Ovary (tissue), 3 donors: ENCODE measurements around the gene OSBP.

Source experiments
- POLR2A ChIP-seq: fragments of 450-650 bp; IDR thresholded peaks from one replicate; pipeline ENCODE4 v1.6.1; 2017; ENCODE audit warnings: antibody characterized with exemption, mild to moderate bottlenecking, moderate library complexity
- TF ChIP-seq, protein P1 (sequence below), 3 donors: fragments of 450-650 bp in 2 of 3; fragments of 200-600 bp in 1 of 3; IDR thresholded peaks; one replicate each; pipeline versions ENCODE4 v1.5.1 to v1.8.0; 2016 to 2022; ENCODE audit warnings: antibody characterized with exemption in 3 of 3, mild to moderate bottlenecking in 1 of 3
- donor health status: DM: no; HTN: no; CAD: no.

DNA sequence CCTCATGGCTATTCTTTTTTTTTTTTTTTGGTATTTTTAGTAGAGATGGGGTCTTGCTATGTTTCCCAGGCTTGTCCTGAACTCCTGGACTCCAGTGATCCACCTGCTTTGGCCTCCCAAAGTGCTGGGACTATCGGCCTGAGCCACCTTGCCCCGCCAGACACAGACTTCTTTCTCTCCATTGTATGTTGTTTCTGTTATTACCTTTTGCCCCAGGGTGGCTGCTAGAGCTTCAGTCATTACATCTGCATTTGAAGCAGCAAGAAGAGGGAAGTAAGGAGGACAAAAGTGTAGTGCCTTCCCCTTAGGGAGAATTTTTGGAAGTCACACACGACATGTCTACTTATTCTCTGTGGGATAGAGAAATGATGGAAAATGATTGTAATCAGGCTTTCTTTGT is 10.1 kb upstream of the OSBP start:
- TF ChIP-seq, protein P1, sequence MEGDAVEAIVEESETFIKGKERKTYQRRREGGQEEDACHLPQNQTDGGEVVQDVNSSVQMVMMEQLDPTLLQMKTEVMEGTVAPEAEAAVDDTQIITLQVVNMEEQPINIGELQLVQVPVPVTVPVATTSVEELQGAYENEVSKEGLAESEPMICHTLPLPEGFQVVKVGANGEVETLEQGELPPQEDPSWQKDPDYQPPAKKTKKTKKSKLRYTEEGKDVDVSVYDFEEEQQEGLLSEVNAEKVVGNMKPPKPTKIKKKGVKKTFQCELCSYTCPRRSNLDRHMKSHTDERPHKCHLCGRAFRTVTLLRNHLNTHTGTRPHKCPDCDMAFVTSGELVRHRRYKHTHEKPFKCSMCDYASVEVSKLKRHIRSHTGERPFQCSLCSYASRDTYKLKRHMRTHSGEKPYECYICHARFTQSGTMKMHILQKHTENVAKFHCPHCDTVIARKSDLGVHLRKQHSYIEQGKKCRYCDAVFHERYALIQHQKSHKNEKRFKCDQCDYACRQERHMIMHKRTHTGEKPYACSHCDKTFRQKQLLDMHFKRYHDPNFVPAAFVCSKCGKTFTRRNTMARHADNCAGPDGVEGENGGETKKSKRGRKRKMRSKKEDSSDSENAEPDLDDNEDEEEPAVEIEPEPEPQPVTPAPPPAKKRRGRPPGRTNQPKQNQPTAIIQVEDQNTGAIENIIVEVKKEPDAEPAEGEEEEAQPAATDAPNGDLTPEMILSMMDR (IDR thresholded peaks at IDR 0.05) = no peak
- no peak for TF ChIP-seq POLR2A
